K562 (cell line): ENCODE results near the gene ACTN4. TPM values are rescaled to one million over a fixed set of nuclear protein-coding genes. Genes with fewer than 3 reads are reported as not detected.
A peak's percentile ranks its signal among the peaks of the same experiment; 100 is the strongest.

ENCODE experiments used
- ATAC-seq: fragments of 200-7000 bp; cut with Tn5 transposase; 3 replicates; pipeline ENCODE4 v1.9.1; 2020; ENCODE audit warnings: moderate library complexity
- BruUV-seq: library from RNA; stranded (reverse); fragments of 400-500 nt; replicated peaks from 2 replicates; lab custom pipeline; 2021; lab: Mats Ljungman, UMichigan
- CTCF ChIA-PET: fragments of 300-600 bp; formaldehyde crosslinking; extraction: SDS; loops from one replicate; lab custom pipeline; 2021; ENCODE audit warnings: low intra/inter-chr PET ratio; lab: Yijun Ruan, JAX
- POLR2A ChIA-PET: fragments of 300-600, 350-650 bp; sonication (Branson Sonifier 250); formaldehyde crosslinking; extraction: SDS; loops from one replicate; lab custom pipeline; 2021; ENCODE audit warnings: antibody characterized with exemption, inconsistent platforms; lab: Yijun Ruan, JAX
- DNase-seq, 4 experiments: peaks; one replicate each; pipeline versions ENCODE4 v3.0.0 to v3.0.0-alpha.2; 2011 to 2018; ENCODE audit warnings: low spot score in 3 of 4, mixed read lengths in 3 of 4; ENCODE audit errors: extremely low read depth in 1 of 4
- FAIRE-seq: peaks from 2 replicates; lab custom pipeline; 2011; peaks lifted over from hg19 to GRCh38; lab: Jason Lieb, UNC
- H2AFZ ChIP-seq: 2 replicates; pipeline ENCODE4 v1.6.0; 2011; ENCODE audit warnings: low read depth, low read length, control low read depth, inconsistent platforms
- H3K27ac ChIP-seq: fragments of 200-600 bp; 3 replicates; pipeline ENCODE4 v1.8.0; 2011; ENCODE audit warnings: low read depth, mild to moderate bottlenecking, control low read depth, inconsistent platforms, low read length, moderate library complexity, mixed read lengths; ENCODE audit errors: extremely low read depth
- H3K27me3 ChIP-seq, 2 experiments: fragments of 300-600 bp in 1 of 2; 2 replicates in 1 of 2; 3 replicates in 1 of 2; pipeline versions ENCODE4 v1.6.0 to v1.8.0; 2011; ENCODE audit warnings: inconsistent platforms in 2 of 2, low read length in 2 of 2, mild to moderate bottlenecking in 1 of 2, mixed read lengths in 1 of 2, moderate library complexity in 1 of 2; ENCODE audit not compliant: control insufficient read depth in 2 of 2, insufficient read depth in 2 of 2
- H3K36me3 ChIP-seq: fragments of 300-600 bp; 3 replicates; pipeline ENCODE4 v1.8.0; 2011; ENCODE audit warnings: mild to moderate bottlenecking, low read length, inconsistent platforms; ENCODE audit not compliant: control insufficient read depth, insufficient read depth
- H3K4me1 ChIP-seq, 2 experiments: fragments of 200-600 bp in 1 of 2; replicated peaks in 1 of 2; 2 replicates in 1 of 2; 3 replicates in 1 of 2; pipeline versions ENCODE4 v1.5.1 to v1.8.0; 2011; ENCODE audit warnings: inconsistent platforms in 2 of 2, low read length in 2 of 2, mild to moderate bottlenecking in 1 of 2, mixed read lengths in 1 of 2, moderate library complexity in 1 of 2; ENCODE audit not compliant: control insufficient read depth in 2 of 2, insufficient read depth in 2 of 2
- H3K4me2 ChIP-seq: 2 replicates; pipeline ENCODE4 v1.6.1; 2011; ENCODE audit warnings: low read length, control low read depth, inconsistent platforms, mixed read lengths; ENCODE audit not compliant: insufficient read depth
- H3K4me3 ChIP-seq: fragments of 200-600 bp; sonication (generic), shearing (Covaris generic); 2 replicates; pipeline ENCODE4 v1.5.1; 2016; ENCODE audit warnings: control low read depth, inconsistent platforms
- H3K79me2 ChIP-seq: fragments of 200-600 bp; 3 replicates; pipeline ENCODE4 v1.8.0; 2011; ENCODE audit warnings: low read length, inconsistent platforms; ENCODE audit not compliant: control insufficient read depth, insufficient read depth
- H3K9ac ChIP-seq, 2 experiments: 2 replicates each; pipeline versions ENCODE4 v1.6.0 to v1.6.1; 2011; ENCODE audit warnings: low read depth in 2 of 2, low read length in 2 of 2, control low read depth in 1 of 2, inconsistent platforms in 1 of 2, mild to moderate bottlenecking in 1 of 2, mixed read lengths in 1 of 2; ENCODE audit not compliant: insufficient read depth in 1 of 2
- H3K9me1 ChIP-seq: one replicate; pipeline ENCODE4 v1.6.0; 2011; ENCODE audit warnings: inconsistent platforms, mild to moderate bottlenecking, low read length, moderate library complexity; ENCODE audit not compliant: control insufficient read depth, insufficient read depth
- H3K9me3 ChIP-seq: replicated peaks from 2 replicates; pipeline ENCODE4 v1.5.1; 2011; ENCODE audit warnings: low read depth, low read length, inconsistent platforms; ENCODE audit not compliant: control insufficient read depth, insufficient read depth
- H4K20me1 ChIP-seq: replicated peaks from 2 replicates; pipeline ENCODE4 v1.6.1; 2011; ENCODE audit warnings: low read length, inconsistent platforms, mixed read lengths; ENCODE audit not compliant: control insufficient read depth, insufficient read depth
- DDX20 ChIP-seq: fragments of 450-650 bp; IDR thresholded peaks from 2 replicates; pipeline ENCODE4 v1.6.1; 2016; ENCODE audit warnings: missing genetic modification characterization, low read depth, mild to moderate bottlenecking, missing compliant biosample characterization, moderate library complexity
- ESRRA ChIP-seq: fragments of 450-650 bp; IDR thresholded peaks from 2 replicates; pipeline ENCODE4 v1.6.1; 2014; ENCODE audit warnings: low read depth, mild to moderate bottlenecking, moderate library complexity, borderline replicate concordance
- FOXP1 ChIP-seq: sonication (generic); formaldehyde crosslinking; IDR thresholded peaks from 2 replicates; pipeline ENCODE4 v1.8.0; 2022; ENCODE audit warnings: mild to moderate bottlenecking, missing genetic modification reagents
- MAFG ChIP-seq: fragments of 450-650 bp; conservative IDR thresholded peaks from 2 replicates; pipeline ENCODE4 v1.6.1; 2016; ENCODE audit warnings: missing genetic modification characterization, missing compliant biosample characterization
- NCOR1 ChIP-seq: fragments of 450-650 bp; IDR thresholded peaks from 2 replicates; pipeline ENCODE4 v1.6.1; 2016; ENCODE audit warnings: mild to moderate bottlenecking, moderate library complexity
- POLR2G ChIP-seq: fragments of 200-400 bp; formaldehyde crosslinking; IDR thresholded peaks from 2 replicates; pipeline ENCODE4 v1.6.1; 2017; ENCODE audit warnings: low read depth, mild to moderate bottlenecking, antibody characterized with exemption, low read length, moderate library complexity
- RBM39 ChIP-seq: fragments of 200-400 bp; formaldehyde crosslinking; optimal IDR thresholded peaks from 2 replicates; pipeline ENCODE3; 2018; ENCODE audit warnings: low read depth, low read length
- ZNF316 ChIP-seq: fragments of 450-650 bp; IDR thresholded peaks from 2 replicates; pipeline ENCODE4 v1.6.1; 2016
- WGBS: fragments of 100-300 bp; shearing (Covaris generic); methylation state at CpG from one replicate; pipeline ENCODE4 v1.1.6; 2016; ENCODE audit warnings: low coverage, mixed read lengths; ENCODE audit not compliant: insufficient coverage; ENCODE audit errors: missing lambda C conversion rate; 5-methylcytosine and 5-hydroxymethylcytosine counted together
- in situ Hi-C: fragments of 300-500 bp; cut with MboI; formaldehyde crosslinking; loops from 4 replicates; pipeline ENCODE4 v1.15.0; 2018; ENCODE audit warnings: inconsistent platforms, mixed read lengths
- intact Hi-C: fragments of 100-400 bp; cut with micrococcal nuclease; formaldehyde crosslinking; loops from 2 replicates; pipeline ENCODE4 v1.14.2; 2022
- polyA plus RNA-seq, 8 experiments: library from polyadenylated mRNA; depleted of rRNA in 4 of 8; stranded (reverse) in 5 of 8; unstranded in 3 of 8; fragments of >200 nt; fragmentation: Nextera tagmentation in 2 of 8; fragmentation: Illumina TruSeq in 1 of 8; extraction: Ambion mirVana in 2 of 8; extraction: Trizol in 1 of 8; gene quantifications; 2 replicates each; pipeline versions ENCODE4 v1.2.1 to v1.2.3, GENCODE V29; 2011 to 2014; ENCODE audit warnings: inconsistent platforms in 1 of 8, missing spikeins in 1 of 8
- total RNA-seq, 7 experiments: library from RNA; depleted of rRNA in 6 of 7; stranded (reverse); fragments of >200 nt in 6 of 7; fragmentation: Illumina TruSeq in 2 of 7; extraction: Trizol in 2 of 7; gene quantifications; 2 replicates each; pipeline versions ENCODE4 v1.2.1 to v1.2.3, GENCODE V29; 2011 to 2021; ENCODE audit warnings: low replicate concordance in 1 of 7

The ACTN4 gene
- total and polyA plus RNA-seq, 9 of the 15 experiments (the other 6 are each of a cell fraction or from before 2014, with no cell fraction given): 3.1 to 385 (median 125) TPM

GRCh38 chr19:38697641-38698071, 50.2 kb downstream of the ACTN4 start:
- POLR2A ChIA-PET: no interaction called here
- peaks cover 15% of the 10 kb centered on the region; the same call in 1 of the 2 replicates for H4K20me1 ChIP-seq
- no peak for FAIRE-seq

GRCh38 chr19:38698225-38699026, 51.0 kb downstream of the ACTN4 start:
- Histone ChIP-seq H3K4me3 (no peak overlapping the region), H3K79me2 (peaks cover 64% of the 10 kb centered on the region), H4K20me1 (peaks cover 16% of the 10 kb centered on the region; the same call in 1 of the 2 replicates), H3K4me2 (no peak overlapping the region), H2AFZ (no peak overlapping the region), H3K36me3 (peaks cover 90% of the 10 kb centered on the region; the same call in 2 of the 3 replicates), H3K9me1 (peaks cover 7% of the 10 kb centered on the region), H3K4me1 (peaks cover 0 to 18% of the 10 kb centered on the region in 2 experiments; a peak in 2 of 5 replicates), H3K9ac (no peak overlapping the region), H3K27me3 (no peaks in the 10 kb centered on the region), H3K27ac (no peak overlapping the region), H3K9me3 (no peaks in the 10 kb centered on the region)
- WGBS: 93% methylated on average over 21 of the region's 22 CpGs
- ChIA-PET POLR2A (no interaction called here), CTCF (no interaction called here)
- FAIRE-seq (no peak), DNase-seq (no peak), ATAC-seq (no peak)
- intact Hi-C loops (no loop called here), in situ Hi-C loops (no loop called here)
- BruUV-seq: no TSS peak
- TF ChIP-seq DDX20 (tag) (no peak), POLR2G (0 out of 2 replicates have a peak, but pooled peaks have one; percentile 34), ZNF316 (no peak), ESRRA (no peak)

More at GRCh38 chr19:38697641-38698071, 50.2 kb downstream of the ACTN4 start:
- WGBS: 92% methylated on average over 11 of the region's 11 CpGs
- Histone ChIP-seq H3K27me3 (no peaks in the 10 kb centered on the region), H3K79me2 (peaks cover 71% of the 10 kb centered on the region), H3K36me3 (peaks cover 90% of the 10 kb centered on the region; the same call in 2 of the 3 replicates), H3K9me1 (peaks cover 9% of the 10 kb centered on the region), H3K4me3 (no peak overlapping the region), H3K9me3 (no peaks in the 10 kb centered on the region), H2AFZ (no peak overlapping the region), H3K27ac (no peak overlapping the region), H3K4me2 (no peak overlapping the region), H3K9ac (peak overlapping the region in 1 of 2 experiments; percentile 73; a peak in 2 of 4 replicates), H3K4me1 (peaks cover 0 to 22% of the 10 kb centered on the region in 2 experiments; a peak in 3 of 5 replicates)
- CTCF ChIA-PET: no interaction called here
- intact Hi-C loops: no loop called here
- ATAC-seq (no peak), DNase-seq (no peak)
- no TSS peak for BruUV-seq
- in situ Hi-C loops: no loop called here
- TF ChIP-seq NCOR1 (no peak), MAFG (no peak), RBM39 (no peak), FOXP1 (no peak)
